ENCODE results near the gene IFITM1.

Gene IFITM1

GRCh38 chr11:350723-351255 lies 36.9 kb downstream of the IFITM1 start:
- peak overlapping the region; percentile 66 for H2BK120ac ChIP-seq (ENCODE audit: low read depth, low read length)
- peak overlapping the region; percentile 64 for H3K18ac ChIP-seq (ENCODE audit: low read length)
- H3K27me3 ChIP-seq (ENCODE audit: insufficient read depth, low read length, poor library complexity), result no peaks in the 10 kb centered on the region
- no peaks in the 10 kb centered on the region for H3K79me1 ChIP-seq (ENCODE audit: low read length)
- no peak overlapping the region for H4K8ac ChIP-seq (ENCODE audit: low read depth, low read length)
- no peaks in the 10 kb centered on the region for H3K36me3 ChIP-seq (ENCODE audit: control insufficient read depth, insufficient read depth, low read length)
- H3K4me2 ChIP-seq (ENCODE audit: low read length), result no peak overlapping the region
- H2AK5ac ChIP-seq (ENCODE audit: low read length), result no peak overlapping the region
- H3K4me3 ChIP-seq (ENCODE audit: low read length), result no peak overlapping the region
- no peak overlapping the region for H2BK5ac ChIP-seq (ENCODE audit: low read length)
- peak; percentile 61 for DNase-seq
- no CpG with 5 or more reads among the region's 18 CpGs for WGBS (ENCODE audit: extremely low coverage, insufficient coverage, low lambda C conversion rate)
- no peaks in the 10 kb centered on the region for H3K79me2 ChIP-seq (ENCODE audit: control insufficient read depth, insufficient read depth, low read length)
- H3K56ac ChIP-seq (ENCODE audit: low read length), result peak overlapping the region; percentile 75
- peaks cover 8% of the 10 kb centered on the region for H3K4me1 ChIP-seq (ENCODE audit: control insufficient read depth, low read depth, low read length)
- H2BK15ac ChIP-seq (replicated peaks; ENCODE audit: low read depth), result no peak overlapping the region
- no peak overlapping the region for H4K5ac ChIP-seq (ENCODE audit: low read length)
- H3K27ac ChIP-seq (ENCODE audit: low read depth, low read length), result no peak overlapping the region
- no peak overlapping the region for H3K23ac ChIP-seq (ENCODE audit: low read length)
- peak overlapping the region; percentile 19 for H3K9ac ChIP-seq (ENCODE audit: low read length)
- no peak overlapping the region for H3K4ac ChIP-seq (ENCODE audit: low read depth, low read length)

- H3K36me3 ChIP-seq (ENCODE audit: control insufficient read depth, insufficient read depth, low read length), result no peaks in the 10 kb centered on the region
- H3K23ac ChIP-seq (ENCODE audit: low read length), result no peak overlapping the region
- peak overlapping the region; percentile 66 for H2BK120ac ChIP-seq (ENCODE audit: low read depth, low read length)
- peak overlapping the region; percentile 42 for H3K56ac ChIP-seq (ENCODE audit: low read length)
- no peak overlapping the region for H2BK5ac ChIP-seq (ENCODE audit: low read length)
- DNase-seq, result no peak
- H2AK5ac ChIP-seq (ENCODE audit: low read length), result no peak overlapping the region
- H3K18ac ChIP-seq (ENCODE audit: low read length), result peak overlapping the region; percentile 64
- no peaks in the 10 kb centered on the region for H3K79me2 ChIP-seq (ENCODE audit: control insufficient read depth, insufficient read depth, low read length)
- no peak overlapping the region for H2BK15ac ChIP-seq (replicated peaks; ENCODE audit: low read depth)
- H4K5ac ChIP-seq (ENCODE audit: low read length), result no peak overlapping the region
- H3K4ac ChIP-seq (ENCODE audit: low read depth, low read length), result no peak overlapping the region
- no peak overlapping the region for H3K9ac ChIP-seq (ENCODE audit: low read length)
- H3K4me2 ChIP-seq (ENCODE audit: low read length), result no peak overlapping the region
- H3K4me3 ChIP-seq (ENCODE audit: low read length), result no peak overlapping the region
- WGBS (ENCODE audit: extremely low coverage, insufficient coverage, low lambda C conversion rate), result no CpG with 5 or more reads among the region's 14 CpGs
- no peaks in the 10 kb centered on the region for H3K27me3 ChIP-seq (ENCODE audit: insufficient read depth, low read length, poor library complexity)
- peaks cover 8% of the 10 kb centered on the region for H3K4me1 ChIP-seq (ENCODE audit: control insufficient read depth, low read depth, low read length)
- H3K79me1 ChIP-seq (ENCODE audit: low read length), result no peaks in the 10 kb centered on the region
- H4K8ac ChIP-seq (ENCODE audit: low read depth, low read length), result no peak overlapping the region
- no peak overlapping the region for H3K27ac ChIP-seq (ENCODE audit: low read depth, low read length)
Measured at GRCh38 chr11:351411-351810, 37.6 kb downstream of the IFITM1 start.

- no CpG with 5 or more reads among the region's 12 CpGs for whole genome bisulfite sequencing (ENCODE audit: extremely low coverage, insufficient coverage, low lambda C conversion rate)
- no peaks in the 10 kb centered on the region for H3K79me1 ChIP-seq (ENCODE audit: low read length)
- no peak for DNase-seq
Measured at GRCh38 chr11:352456-353031, 38.7 kb downstream of the IFITM1 start.

GRCh38 chr11:353179-353873 lies 39.5 kb downstream of the IFITM1 start:
- peaks cover 8% of the 10 kb centered on the region for H3K4me1 ChIP-seq (ENCODE audit: control insufficient read depth, low read depth, low read length)
- peak; percentile 57 for DNase-seq
- no peak overlapping the region for H2BK5ac ChIP-seq (ENCODE audit: low read length)
- H3K27me3 ChIP-seq (ENCODE audit: insufficient read depth, low read length, poor library complexity), result no peaks in the 10 kb centered on the region
- H3K27ac ChIP-seq (ENCODE audit: low read depth, low read length), result no peak overlapping the region
- H3K9ac ChIP-seq (ENCODE audit: low read length), result no peak overlapping the region
- H3K4ac ChIP-seq (ENCODE audit: low read depth, low read length), result no peak overlapping the region
- H2BK120ac ChIP-seq (ENCODE audit: low read depth, low read length), result no peak overlapping the region
- no peaks in the 10 kb centered on the region for H3K79me1 ChIP-seq (ENCODE audit: low read length)
- no peak overlapping the region for H3K4me3 ChIP-seq (ENCODE audit: low read length)
- H2AK5ac ChIP-seq (ENCODE audit: low read length), result no peak overlapping the region
- H4K8ac ChIP-seq (ENCODE audit: low read depth, low read length), result no peak overlapping the region
- no peak overlapping the region for H3K23ac ChIP-seq (ENCODE audit: low read length)
- H3K4me2 ChIP-seq (ENCODE audit: low read length), result no peak overlapping the region
- H3K79me2 ChIP-seq (ENCODE audit: control insufficient read depth, insufficient read depth, low read length), result no peaks in the 10 kb centered on the region
- no peak overlapping the region for H3K18ac ChIP-seq (ENCODE audit: low read length)
- H4K5ac ChIP-seq (ENCODE audit: low read length), result no peak overlapping the region
- H3K36me3 ChIP-seq (ENCODE audit: control insufficient read depth, insufficient read depth, low read length), result no peaks in the 10 kb centered on the region
- H3K56ac ChIP-seq (ENCODE audit: low read length), result no peak overlapping the region
- H2BK15ac ChIP-seq (replicated peaks; ENCODE audit: low read depth), result no peak overlapping the region
- no CpG with 5 or more reads among the region's 16 CpGs for WGBS (ENCODE audit: extremely low coverage, insufficient coverage, low lambda C conversion rate)

More at GRCh38 chr11:352456-353031, 38.7 kb downstream of the IFITM1 start:
- Histone ChIP-seq H3K23ac (ENCODE audit: low read length) (no peak overlapping the region), H2AK5ac (ENCODE audit: low read length) (no peak overlapping the region), H3K4ac (ENCODE audit: low read depth, low read length) (no peak overlapping the region), H3K9ac (ENCODE audit: low read length) (no peak overlapping the region), H3K27me3 (ENCODE audit: insufficient read depth, low read length, poor library complexity) (no peaks in the 10 kb centered on the region), H2BK5ac (ENCODE audit: low read length) (no peak overlapping the region), H2BK120ac (ENCODE audit: low read depth, low read length) (no peak overlapping the region), H4K8ac (ENCODE audit: low read depth, low read length) (no peak overlapping the region), H3K4me2 (ENCODE audit: low read length) (no peak overlapping the region), H2BK15ac (replicated peaks; ENCODE audit: low read depth) (no peak overlapping the region), H3K56ac (ENCODE audit: low read length) (peak overlapping the region; percentile 12), H3K4me1 (ENCODE audit: control insufficient read depth, low read depth, low read length) (peaks cover 8% of the 10 kb centered on the region), H3K27ac (ENCODE audit: low read depth, low read length) (no peak overlapping the region), H3K79me2 (ENCODE audit: control insufficient read depth, insufficient read depth, low read length) (no peaks in the 10 kb centered on the region), H3K36me3 (ENCODE audit: control insufficient read depth, insufficient read depth, low read length) (no peaks in the 10 kb centered on the region), H4K5ac (ENCODE audit: low read length) (no peak overlapping the region), H3K4me3 (ENCODE audit: low read length) (no peak overlapping the region), H3K18ac (ENCODE audit: low read length) (no peak overlapping the region)

- Histone ChIP-seq H2BK5ac (ENCODE audit: low read length) (peak overlapping the region; percentile 95), H2BK120ac (ENCODE audit: low read depth, low read length) (peak overlapping the region; percentile 77), H3K4me2 (ENCODE audit: low read length) (peak overlapping the region; percentile 42), H3K79me2 (ENCODE audit: control insufficient read depth, insufficient read depth, low read length) (no peaks in the 10 kb centered on the region), H3K18ac (ENCODE audit: low read length) (peak overlapping the region; percentile 95), H4K8ac (ENCODE audit: low read depth, low read length) (no peak overlapping the region), H3K56ac (ENCODE audit: low read length) (peak overlapping the region; percentile 95), H3K27me3 (ENCODE audit: insufficient read depth, low read length, poor library complexity) (no peaks in the 10 kb centered on the region), H3K4ac (ENCODE audit: low read depth, low read length) (peak overlapping the region; percentile 97), H3K79me1 (ENCODE audit: low read length) (no peaks in the 10 kb centered on the region), H3K4me1 (ENCODE audit: control insufficient read depth, low read depth, low read length) (peaks cover 6% of the 10 kb centered on the region), H3K27ac (ENCODE audit: low read depth, low read length) (peak overlapping the region; percentile 98), H3K9ac (ENCODE audit: low read length) (peak overlapping the region; percentile 87), H4K5ac (ENCODE audit: low read length) (peak overlapping the region; percentile 94), H2BK15ac (replicated peaks; ENCODE audit: low read depth) (no peak overlapping the region), H3K36me3 (ENCODE audit: control insufficient read depth, insufficient read depth, low read length) (no peaks in the 10 kb centered on the region), H3K23ac (ENCODE audit: low read length) (peak overlapping the region; percentile 95), H3K4me3 (ENCODE audit: low read length) (no peak overlapping the region), H2AK5ac (ENCODE audit: low read length) (peak overlapping the region; percentile 95)
- no CpG with 5 or more reads among the region's 76 CpGs for WGBS (ENCODE audit: extremely low coverage, insufficient coverage, low lambda C conversion rate)
- DNase-seq, result peak; percentile 98
Measured at GRCh38 chr11:355581-356458, 42.0 kb downstream of the IFITM1 start.
